Esophagus squamous epithelium (tissue), 5 donors: ENCODE results near the gene ARHGEF11. TPM values are rescaled to one million over a fixed set of nuclear protein-coding genes. Genes with fewer than 3 reads are reported as not detected.

Experiments
- DNase-seq: peaks from one replicate; lab custom pipeline; 2025; lab: John Stamatoyannopoulos, UW
- H3K27ac ChIP-seq, 4 donors: fragments of 200-600 bp; sonication (generic); one replicate each; pipeline ENCODE4 v1.5.1; 2016 to 2019; ENCODE audit warnings: mild to moderate bottlenecking in 1 of 4
- H3K27me3 ChIP-seq, 4 donors: fragments of 200-600 bp; sonication (generic); 1 replicate in 3 of 4; 2 replicates in 1 of 4; pipeline versions ENCODE4 v1.5.1 to v1.6.0; 2017 to 2021; ENCODE audit warnings: antibody characterized with exemption in 1 of 4
- H3K36me3 ChIP-seq, 3 donors: fragments of 200-600 bp; sonication (generic); one replicate each; pipeline ENCODE4 v1.5.1; 2016 to 2019
- H3K4me1 ChIP-seq, 3 donors: fragments of 200-600 bp; sonication (generic); one replicate each; pipeline ENCODE4 v1.5.1; 2017 to 2019
- H3K4me3 ChIP-seq, 4 donors: fragments of 200-600 bp; sonication (generic); 1 replicate in 3 of 4; 2 replicates in 1 of 4; pipeline ENCODE4 v1.5.1; 2016 to 2019; ENCODE audit warnings: mild to moderate bottlenecking in 2 of 4, moderate library complexity in 1 of 4
- H3K9me3 ChIP-seq, 3 donors: fragments of 200-600 bp; sonication (generic); one replicate each; pipeline ENCODE4 v1.5.1; 2016 to 2019
- CTCF ChIP-seq, 6 experiments: fragments of 450-650 bp in 4 of 6; fragments of 200-600 bp in 2 of 6; sonication (generic) in 2 of 6; IDR thresholded peaks; one replicate each; pipeline ENCODE4 v1.5.1; 2016 to 2019; ENCODE audit warnings: antibody characterized with exemption in 6 of 6, mild to moderate bottlenecking in 4 of 6, moderate library complexity in 4 of 6
- POLR2A ChIP-seq, 4 donors: fragments of 450-650 bp; IDR thresholded peaks; one replicate each; pipeline ENCODE4 v1.6.1; 2017; ENCODE audit warnings: antibody characterized with exemption in 4 of 4, mild to moderate bottlenecking in 4 of 4, moderate library complexity in 3 of 4
- WGBS, 2 donors: methylation state at CpG; one replicate each; pipeline ENCODE4 v1.1.5; 2018; 5-methylcytosine and 5-hydroxymethylcytosine counted together
- intact Hi-C: fragments of 100-400 bp; cut with DNase I; formaldehyde crosslinking; loops from one replicate; pipeline ENCODE4 v1.15.0; 2022
- total RNA-seq, 4 donors: library from RNA; depleted of rRNA; stranded (reverse); fragments of >200 nt; gene quantifications; one replicate each; pipeline ENCODE4 v1.1.0, GENCODE V29; 2016
- donor health status: DM: yes; HTN: yes; CAD: no.

The ARHGEF11 gene
- total RNA-seq, 4 donors from 2014 or later, result 15.5 to 24.2 (median 19.4) TPM

GRCh38 chr1:156938813-156939212, 106.7 kb downstream of the ARHGEF11 start:
- TF ChIP-seq POLR2A (IDR thresholded peaks at IDR 0.05) (no peak), CTCF (IDR thresholded peaks at IDR 0.05) (no peak)
- no peak for DNase-seq
- no peaks in the 10 kb centered on the region for H3K27me3 ChIP-seq
- intact Hi-C loops, result no loop called here
- no peaks in the 10 kb centered on the region for H3K4me1 ChIP-seq
- 77 to 83% methylated on average over 6 to 7 of the region's 7 CpGs for WGBS, 2 donors
- H3K27ac ChIP-seq, result no peak overlapping the region
- H3K36me3 ChIP-seq, result peaks cover 15 to 87% (median 38%) of the 10 kb centered on the region in 3 donors
- no peak overlapping the region for H3K4me3 ChIP-seq
- H3K9me3 ChIP-seq, result no peaks in the 10 kb centered on the region

- H3K4me1 ChIP-seq, result no peaks in the 10 kb centered on the region
- H3K36me3 ChIP-seq, result peaks cover 15 to 78% (median 38%) of the 10 kb centered on the region in 3 donors
- H3K27ac ChIP-seq, result no peak overlapping the region
- no peaks in the 10 kb centered on the region for H3K9me3 ChIP-seq
- 81 to 100% methylated on average over 1 to 4 of the region's 8 CpGs for WGBS, 2 donors
- DNase-seq, result no peak
- TF ChIP-seq POLR2A (IDR thresholded peaks at IDR 0.05) (no peak), CTCF (IDR thresholded peaks at IDR 0.05) (no peak)
- intact Hi-C loops, result no loop called here
- H3K27me3 ChIP-seq, result no peaks in the 10 kb centered on the region
- H3K4me3 ChIP-seq, result no peak overlapping the region
Measured at GRCh38 chr1:156937883-156938282, 107.7 kb downstream of the ARHGEF11 start.

GRCh38 chr1:156936721-156937220, 108.8 kb downstream of the ARHGEF11 start:
- H3K9me3 ChIP-seq, result no peaks in the 10 kb centered on the region
- 37 to 73% methylated on average over 2 of the region's 10 CpGs for WGBS, 2 donors
- peaks cover 0 to 2% (median 0%) of the 10 kb centered on the region in 3 donors for H3K4me1 ChIP-seq
- no peak for DNase-seq
- intact Hi-C loops, result no loop called here
- no peak for TF ChIP-seq POLR2A (IDR thresholded peaks at IDR 0.05)
- TF ChIP-seq CTCF (IDR thresholded peaks at IDR 0.05), result no peak
- no peak overlapping the region for H3K4me3 ChIP-seq
- H3K36me3 ChIP-seq, result peaks cover 11 to 67% (median 33%) of the 10 kb centered on the region in 3 donors
- H3K27ac ChIP-seq, result no peak overlapping the region
- no peaks in the 10 kb centered on the region for H3K27me3 ChIP-seq

- TF ChIP-seq CTCF (IDR thresholded peaks at IDR 0.05), result no peak
- TF ChIP-seq POLR2A (IDR thresholded peaks at IDR 0.05), result no peak
- DNase-seq, result no peak
- WGBS, 2 donors, result 86 to 93% methylated on average over 2 to 5 of the region's 5 CpGs
- intact Hi-C loops, result no loop called here
- Histone ChIP-seq H3K36me3 (peaks cover 8 to 61% (median 27%) of the 10 kb centered on the region in 3 donors), H3K27me3 (no peaks in the 10 kb centered on the region), H3K9me3 (no peaks in the 10 kb centered on the region), H3K4me3 (no peak overlapping the region), H3K4me1 (peaks cover 0 to 8% (median 0%) of the 10 kb centered on the region in 3 donors), H3K27ac (no peak overlapping the region)
Measured at GRCh38 chr1:156936191-156936590, 109.4 kb downstream of the ARHGEF11 start.

GRCh38 chr1:156935505-156936128, 109.9 kb downstream of the ARHGEF11 start:
- Histone ChIP-seq H3K27ac (no peak overlapping the region), H3K9me3 (no peaks in the 10 kb centered on the region), H3K4me3 (no peak overlapping the region), H3K36me3 (peaks cover 8 to 55% (median 26%) of the 10 kb centered on the region in 3 donors), H3K4me1 (peaks cover 0 to 9% (median 0%) of the 10 kb centered on the region in 3 donors), H3K27me3 (peaks cover 0 to 2% (median 0%) of the 10 kb centered on the region in 4 donors)
- intact Hi-C loops, result no loop called here
- WGBS, 2 donors, result 77 to 88% methylated on average over 12 to 15 of the region's 17 CpGs
- no peak for DNase-seq
- TF ChIP-seq POLR2A (IDR thresholded peaks at IDR 0.05) (no peak), CTCF (IDR thresholded peaks at IDR 0.05) (no peak)
